OCI-LY1 (cell line): Measurements from ENCODE around the gene UPF2.
"Not testable (repeated sequence)": the region's sequence is repeated elsewhere in the genome, so short reads cannot be mapped to it uniquely, and the experiment has no call there.

Source experiments
- H2AFZ ChIP-seq: fragments of 200-600 bp; sonication (generic), shearing (Covaris generic); 2 replicates; pipeline ENCODE4 v1.6.0; 2014; ENCODE audit warnings: antibody characterized with exemption, mild to moderate bottlenecking, low read length
- H3F3A ChIP-seq: fragments of 200-600 bp; sonication (generic), shearing (Covaris generic); 2 replicates; pipeline ENCODE4 v1.6.0; 2014; ENCODE audit warnings: mild to moderate bottlenecking, antibody characterized with exemption, low read length, moderate library complexity; ENCODE audit not compliant: insufficient read depth
- H3K27ac ChIP-seq: fragments of 200-600 bp; sonication (generic); 2 replicates; pipeline ENCODE4 v1.5.1; 2014; ENCODE audit warnings: low read length, mixed run types, mild to moderate bottlenecking, low read depth; ENCODE audit not compliant: poor library complexity, severe bottlenecking
- H3K27me3 ChIP-seq: fragments of 200-600 bp; sonication (generic); 2 replicates; pipeline ENCODE4 v1.6.0; 2014; ENCODE audit warnings: antibody characterized with exemption, mild to moderate bottlenecking, low read length, moderate library complexity; ENCODE audit not compliant: insufficient read depth
- H3K36me3 ChIP-seq: fragments of 200-600 bp; sonication (generic); 2 replicates; pipeline ENCODE4 v1.6.1; 2014; ENCODE audit warnings: mild to moderate bottlenecking, antibody characterized with exemption, low read length, moderate library complexity, mixed read lengths; ENCODE audit not compliant: insufficient read depth
- H3K4me1 ChIP-seq: fragments of 200-600 bp; sonication (generic); 2 replicates; pipeline ENCODE4 v1.5.1; 2014; ENCODE audit warnings: mild to moderate bottlenecking, low read length, moderate library complexity; ENCODE audit not compliant: insufficient read depth, severe bottlenecking
- H3K4me2 ChIP-seq: fragments of 200-600 bp; sonication (generic), shearing (Covaris generic); 2 replicates; pipeline ENCODE4 v1.6.1; 2014; ENCODE audit warnings: low read length
- H3K4me3 ChIP-seq: fragments of 200-600 bp; sonication (generic); 2 replicates; pipeline ENCODE4 v1.5.1; 2014; ENCODE audit warnings: low read length, low read depth, mild to moderate bottlenecking, mixed read lengths; ENCODE audit not compliant: poor library complexity, severe bottlenecking
- H3K79me2 ChIP-seq: fragments of 200-600 bp; shearing (Covaris generic); 2 replicates; pipeline ENCODE4 v1.6.1; 2016; ENCODE audit warnings: mixed run types, low read length, mixed read lengths; ENCODE audit not compliant: insufficient read depth
- H3K9ac ChIP-seq: fragments of 200-600 bp; sonication (generic), shearing (Covaris generic); 2 replicates; pipeline ENCODE4 v1.6.1; 2014; ENCODE audit warnings: mild to moderate bottlenecking, low read length, mixed read lengths
- H3K9me2 ChIP-seq: fragments of 200-600 bp; sonication (generic), shearing (Covaris generic); 2 replicates; pipeline ENCODE4 v1.6.1; 2014; ENCODE audit warnings: low read depth, mild to moderate bottlenecking, low read length, mixed read lengths
- H3K9me3 ChIP-seq: fragments of 200-600 bp; shearing (Covaris generic); 2 replicates; pipeline ENCODE4 v1.6.1; 2014; ENCODE audit warnings: low read length, mixed read lengths
- H4K20me1 ChIP-seq: fragments of 200-600 bp; sonication (generic), shearing (Covaris generic); 2 replicates; pipeline ENCODE4 v1.6.0; 2016; ENCODE audit warnings: mild to moderate bottlenecking, low read length; ENCODE audit not compliant: insufficient read depth
- CTCF ChIP-seq: fragments of 200-600 bp; sonication (generic), shearing (Covaris generic); IDR thresholded peaks from 2 replicates; pipeline ENCODE4 v1.5.1; 2017; ENCODE audit warnings: mild to moderate bottlenecking, antibody characterized with exemption, low read length, moderate library complexity, mixed read lengths
- EZH2 ChIP-seq: fragments of 200-600 bp; sonication (generic), shearing (Covaris generic); IDR thresholded peaks from 2 replicates; pipeline ENCODE4 v1.8.0; 2017; ENCODE audit warnings: borderline replicate concordance, mixed run types, mild to moderate bottlenecking, antibody characterized with exemption, low read length, moderate library complexity, mixed read lengths

The UPF2 gene

GRCh38 chr10:12010353-12010752 is 32.3 kb downstream of the UPF2 start:
- Histone ChIP-seq H3K4me1 (no peaks in the 10 kb centered on the region), H3K27me3 (no peaks in the 10 kb centered on the region), H3K79me2 (peaks cover 9% of the 10 kb centered on the region; the same call in 1 of the 2 replicates), H3K9me2 (no peaks in the 10 kb centered on the region), H2AFZ (no peak overlapping the region), H3F3A (no peaks in the 10 kb centered on the region), H4K20me1 (no peaks in the 10 kb centered on the region), H3K27ac (no peak overlapping the region), H3K9me3 (peaks cover 10% of the 10 kb centered on the region; the same call in 1 of the 2 replicates), H3K36me3 (peaks cover 76% of the 10 kb centered on the region), H3K4me3 (no peak overlapping the region), H3K9ac (no peak overlapping the region), H3K4me2 (no peak overlapping the region)
- TF ChIP-seq EZH2 (no peak), CTCF (no peak)

DNA sequence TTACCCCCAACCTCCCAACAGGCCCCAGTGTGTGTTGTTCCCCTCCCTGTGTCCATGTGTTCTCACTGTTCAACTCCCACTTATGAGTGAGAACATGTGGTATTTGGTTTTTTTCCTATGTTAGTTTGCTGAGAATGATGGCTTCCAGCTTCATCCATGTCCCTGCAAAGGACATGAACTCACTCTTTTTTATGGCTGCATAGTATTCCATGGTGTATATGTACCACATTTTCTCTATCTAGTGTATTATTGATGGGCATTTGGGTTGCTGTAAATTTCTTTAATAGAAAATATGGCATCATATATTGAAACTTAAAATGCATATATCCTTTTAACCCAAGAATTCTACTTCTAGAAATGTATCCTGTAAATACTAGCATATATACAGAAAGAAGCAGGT is 33.8 kb downstream of the UPF2 start:
- not testable (repeated sequence) for H3K4me3 ChIP-seq, H3K9me2 ChIP-seq, H3K4me2 ChIP-seq, H3K4me1 ChIP-seq, H3K27me3 ChIP-seq, H3F3A ChIP-seq, H3K79me2 ChIP-seq, H3K9ac ChIP-seq, H3K9me3 ChIP-seq, H3K27ac ChIP-seq, H2AFZ ChIP-seq, H4K20me1 ChIP-seq
- peaks cover 83% of the 10 kb centered on the region for H3K36me3 ChIP-seq

GRCh38 chr10:12006671-12007070 is 35.9 kb downstream of the UPF2 start:
- no peaks in the 10 kb centered on the region for H3F3A ChIP-seq
- no peak overlapping the region for H3K9ac ChIP-seq
- H3K4me3 ChIP-seq = no peak overlapping the region
- TF ChIP-seq CTCF (no peak), EZH2 (no peak)
- no peak overlapping the region for H2AFZ ChIP-seq
- H3K4me1 ChIP-seq = no peaks in the 10 kb centered on the region
- no peaks in the 10 kb centered on the region for H3K27me3 ChIP-seq
- peaks cover 10% of the 10 kb centered on the region; the same call in 1 of the 2 replicates for H3K9me3 ChIP-seq
- no peak overlapping the region for H3K4me2 ChIP-seq
- no peaks in the 10 kb centered on the region for H3K79me2 ChIP-seq
- H3K27ac ChIP-seq = no peak overlapping the region
- peaks cover 87% of the 10 kb centered on the region for H3K36me3 ChIP-seq
- no peaks in the 10 kb centered on the region for H4K20me1 ChIP-seq
- H3K9me2 ChIP-seq = no peaks in the 10 kb centered on the region

GRCh38 chr10:11993834-11994468 is 48.7 kb downstream of the UPF2 start:
- Histone ChIP-seq H3K27ac (peak overlapping the region; percentile 90), H3K79me2 (no peaks in the 10 kb centered on the region), H4K20me1 (no peaks in the 10 kb centered on the region), H3K4me3 (no peak overlapping the region), H3K9me2 (no peaks in the 10 kb centered on the region), H3K9ac (peak overlapping the region; percentile 25), H2AFZ (no peak overlapping the region), H3F3A (no peaks in the 10 kb centered on the region), H3K27me3 (no peaks in the 10 kb centered on the region), H3K4me1 (peaks cover 21% of the 10 kb centered on the region), H3K36me3 (peaks cover 46% of the 10 kb centered on the region), H3K9me3 (no peaks in the 10 kb centered on the region), H3K4me2 (peak overlapping the region; percentile 30)
- TF ChIP-seq CTCF (no peak), EZH2 (no peak)
